CD14-positive monocyte (primary cell): ENCODE measurements around the gene GMDS. TPM values are rescaled to one million over a fixed set of nuclear protein-coding genes. Genes with fewer than 3 reads are reported as not detected.

Source experiments
- DNase-seq, 3 donors: peaks; one replicate each; pipeline ENCODE4 v3.0.0-alpha.2; 2011 to 2022
- H2AFZ ChIP-seq: 2 replicates; pipeline ENCODE4 v1.6.0; 2012; ENCODE audit warnings: mild to moderate bottlenecking, low read depth, low read length, inconsistent platforms; ENCODE audit not compliant: insufficient read depth, poor library complexity, severe bottlenecking
- H3K27ac ChIP-seq, 2 donors: 1 replicate in 1 of 2; 2 replicates in 1 of 2; pipeline ENCODE4 v1.5.1; 2012 to 2013; ENCODE audit warnings: low read length in 2 of 2, control low read depth in 1 of 2, inconsistent platforms in 1 of 2, low read depth in 1 of 2, mild to moderate bottlenecking in 1 of 2
- H3K27me3 ChIP-seq, 2 donors: one replicate each; pipeline versions ENCODE4 v1.6.0 to v1.6.1; 2011 to 2013; ENCODE audit warnings: low read length in 2 of 2; ENCODE audit not compliant: control insufficient read depth in 2 of 2, insufficient read depth in 2 of 2
- H3K36me3 ChIP-seq, 2 donors: replicated peaks in 1 of 2; 1 replicate in 1 of 2; 2 replicates in 1 of 2; pipeline versions ENCODE4 v1.5.1 to v1.6.1; 2012 to 2013; ENCODE audit warnings: low read length in 2 of 2, control low read depth in 1 of 2, inconsistent platforms in 1 of 2, mild to moderate bottlenecking in 1 of 2; ENCODE audit not compliant: insufficient read depth in 2 of 2, control insufficient read depth in 1 of 2
- H3K4me1 ChIP-seq, 2 donors: 1 replicate in 1 of 2; 2 replicates in 1 of 2; pipeline versions ENCODE4 v1.5.1 to v1.6.1; 2012 to 2013; ENCODE audit warnings: low read length in 2 of 2, control low read depth in 1 of 2, inconsistent platforms in 1 of 2, mild to moderate bottlenecking in 1 of 2, moderate library complexity in 1 of 2; ENCODE audit not compliant: insufficient read depth in 2 of 2, control insufficient read depth in 1 of 2
- H3K4me2 ChIP-seq: replicated peaks from 2 replicates; pipeline ENCODE3; 2012; ENCODE audit warnings: low read length, moderate library complexity, mild to moderate bottlenecking; ENCODE audit not compliant: poor library complexity, severe bottlenecking; ENCODE audit errors: extremely low read depth
- H3K4me3 ChIP-seq, 3 experiments: fragments of 200-600 bp in 1 of 3; sonication (generic) in 1 of 3; replicated peaks in 1 of 3; 1 replicate in 2 of 3; 2 replicates in 1 of 3; pipeline ENCODE4 v1.5.1; 2011 to 2013; ENCODE audit warnings: low read length in 3 of 3, mild to moderate bottlenecking in 3 of 3, control low read depth in 2 of 3, low read depth in 2 of 3, inconsistent platforms in 1 of 3, moderate library complexity in 1 of 3
- H3K79me2 ChIP-seq: 2 replicates; pipeline ENCODE4 v1.6.0; 2012; ENCODE audit warnings: mild to moderate bottlenecking, control low read depth, inconsistent platforms, low read length, moderate library complexity; ENCODE audit not compliant: insufficient read depth
- H3K9ac ChIP-seq: 2 replicates; pipeline ENCODE4 v1.6.0; 2017; ENCODE audit warnings: low read length, mild to moderate bottlenecking; ENCODE audit not compliant: insufficient read depth, poor library complexity, severe bottlenecking
- H3K9me3 ChIP-seq, 2 donors: replicated peaks in 1 of 2; 1 replicate in 1 of 2; 2 replicates in 1 of 2; pipeline versions ENCODE4 v1.5.1 to v1.6.1; 2012 to 2013; ENCODE audit warnings: low read length in 2 of 2, control low read depth in 1 of 2; ENCODE audit not compliant: control insufficient read depth in 1 of 2, insufficient read depth in 1 of 2
- H4K20me1 ChIP-seq: 2 replicates; pipeline ENCODE4 v1.6.0; 2012; ENCODE audit warnings: mild to moderate bottlenecking, low read length, control low read depth, moderate library complexity; ENCODE audit not compliant: insufficient read depth
- H3K27ac Mint-ChIP-seq, 7 donors: one replicate each; pipeline ENCODE4 v1.8.0; 2020; ENCODE audit warnings: mild to moderate bottlenecking in 7 of 7, mixed read lengths in 7 of 7, moderate library complexity in 6 of 7, inconsistent platforms in 2 of 7
- H3K27me3 Mint-ChIP-seq, 3 donors: one replicate each; pipeline ENCODE4 v1.8.0; 2021 to 2022; ENCODE audit warnings: low read depth in 3 of 3, mild to moderate bottlenecking in 3 of 3, mixed read lengths in 3 of 3, moderate library complexity in 3 of 3, inconsistent platforms in 1 of 3
- H3K36me3 Mint-ChIP-seq, 2 donors: one replicate each; pipeline ENCODE4 v1.8.0; 2020; ENCODE audit warnings: mixed read lengths in 2 of 2, inconsistent platforms in 1 of 2, mild to moderate bottlenecking in 1 of 2
- H3K4me1 Mint-ChIP-seq: one replicate; pipeline ENCODE4 v1.8.0; 2020; ENCODE audit warnings: mild to moderate bottlenecking, mixed read lengths
- H3K4me3 Mint-ChIP-seq, 2 donors: one replicate each; pipeline ENCODE4 v1.8.0; 2020; ENCODE audit warnings: mild to moderate bottlenecking in 2 of 2, mixed read lengths in 2 of 2, moderate library complexity in 1 of 2
- H3K9me3 Mint-ChIP-seq, 7 donors: one replicate each; pipeline ENCODE4 v1.8.0; 2020 to 2022; ENCODE audit warnings: mixed read lengths in 7 of 7, mild to moderate bottlenecking in 6 of 7, moderate library complexity in 6 of 7, inconsistent platforms in 2 of 7
- CTCF ChIP-seq: fragments of 200-600 bp; IDR thresholded peaks from one replicate; pipeline ENCODE4 v1.8.0; 2022; ENCODE audit warnings: antibody characterized with exemption, mild to moderate bottlenecking
- WGBS: methylation state at CpG from one replicate; pipeline ENCODE4 v1.1.5; 2013; ENCODE audit warnings: missing lambda C conversion rate; ENCODE audit not compliant: insufficient coverage; 5-methylcytosine and 5-hydroxymethylcytosine counted together
- intact Hi-C, 2 donors: fragments of 100-400 bp; cut with micrococcal nuclease; formaldehyde crosslinking; loops; one replicate each; pipeline versions ENCODE4 v1.15.0 to v1.15.1; 2023
- polyA plus RNA-seq, 3 donors: library from polyadenylated mRNA; depleted of rRNA in 1 of 3; unstranded in 2 of 3; stranded (reverse) in 1 of 3; fragments of 300-500 nt in 2 of 3; fragments of >200 nt in 1 of 3; fragmentation: Illumina TruSeq in 2 of 3; gene quantifications; 1 replicate in 2 of 3; 2 replicates in 1 of 3; pipeline ENCODE4 v1.2.3, GENCODE V29; 2012 to 2021

GMDS gene
- polyA plus RNA-seq, 3 donors, result 10.5 to 19.9 (median 17.6) TPM

- H3K36me3 ChIP-seq, result no peaks in the 10 kb centered on the region
- H3K36me3 Mint-ChIP-seq, result peaks cover 3 to 21% of the 10 kb centered on the region in 2 donors
- H3K4me1 Mint-ChIP-seq, result peaks cover 8% of the 10 kb centered on the region
- H3K27me3 Mint-ChIP-seq, result peaks cover 0 to 2% (median 0%) of the 10 kb centered on the region in 3 donors
- intact Hi-C loops, result no loop called here
- H2AFZ ChIP-seq, result no peak overlapping the region
- no peak overlapping the region for H3K9ac ChIP-seq
- H3K27ac Mint-ChIP-seq, result peak overlapping the region in 1 of 7 donors; percentile 5
- H3K4me3 Mint-ChIP-seq, result no peak overlapping the region
- no peak for TF ChIP-seq CTCF
- H3K9me3 Mint-ChIP-seq, result no peaks in the 10 kb centered on the region
- no peak for DNase-seq
- no peaks in the 10 kb centered on the region for H3K79me2 ChIP-seq
- no peak overlapping the region for H3K4me2 ChIP-seq
- H3K4me1 ChIP-seq, result no peaks in the 10 kb centered on the region
- 100% methylated on average over 1 of the region's 4 CpGs for WGBS
- no peaks in the 10 kb centered on the region for H4K20me1 ChIP-seq
- no peaks in the 10 kb centered on the region for H3K27me3 ChIP-seq
- no peak overlapping the region for H3K27ac ChIP-seq
- no peak overlapping the region for H3K4me3 ChIP-seq
- no peaks in the 10 kb centered on the region for H3K9me3 ChIP-seq
These were observed 134.9 kb downstream of the GMDS start for GRCh38 chr6:2110504-2110903.

- Mint-ChIP-seq H3K27ac (no peak overlapping the region), H3K4me3 (no peak overlapping the region), H3K27me3 (peaks cover 0 to 2% (median 0%) of the 10 kb centered on the region in 3 donors), H3K4me1 (peaks cover 8% of the 10 kb centered on the region), H3K36me3 (peaks cover 3 to 20% of the 10 kb centered on the region in 2 donors), H3K9me3 (no peaks in the 10 kb centered on the region)
- H3K4me1 ChIP-seq, result no peaks in the 10 kb centered on the region
- 100% methylated on average over 3 of the region's 5 CpGs for WGBS
- intact Hi-C loops, result no loop called here
- no peak overlapping the region for H3K27ac ChIP-seq
- no peaks in the 10 kb centered on the region for H4K20me1 ChIP-seq
- H2AFZ ChIP-seq, result no peak overlapping the region
- no peaks in the 10 kb centered on the region for H3K36me3 ChIP-seq
- no peaks in the 10 kb centered on the region for H3K27me3 ChIP-seq
- H3K9ac ChIP-seq, result no peak overlapping the region
- H3K4me2 ChIP-seq, result no peak overlapping the region
- H3K4me3 ChIP-seq, result no peak overlapping the region
- no peak for TF ChIP-seq CTCF
- H3K9me3 ChIP-seq, result no peaks in the 10 kb centered on the region
- no peak for DNase-seq
- no peaks in the 10 kb centered on the region for H3K79me2 ChIP-seq
These were observed 135.6 kb downstream of the GMDS start for GRCh38 chr6:2109796-2110195.
